K562 (cell line): ENCODE data around the gene GLB1L2. TPM values are rescaled to one million over a fixed set of nuclear protein-coding genes. Genes with fewer than 3 reads are reported as not detected.

Source experiments
- ATAC-seq: fragments of 200-7000 bp; cut with Tn5 transposase; 3 replicates; pipeline ENCODE4 v1.9.1; 2020; ENCODE audit warnings: moderate library complexity
- BruUV-seq: library from RNA; stranded (reverse); fragments of 400-500 nt; replicated peaks from 2 replicates; lab custom pipeline; 2021; lab: Mats Ljungman, UMichigan
- CTCF ChIA-PET: fragments of 300-600 bp; formaldehyde crosslinking; extraction: SDS; loops from one replicate; lab custom pipeline; 2021; ENCODE audit warnings: low intra/inter-chr PET ratio; lab: Yijun Ruan, JAX
- POLR2A ChIA-PET: fragments of 300-600, 350-650 bp; sonication (Branson Sonifier 250); formaldehyde crosslinking; extraction: SDS; loops from one replicate; lab custom pipeline; 2021; ENCODE audit warnings: antibody characterized with exemption, inconsistent platforms; lab: Yijun Ruan, JAX
- DNase-seq, 4 experiments: peaks; one replicate each; pipeline versions ENCODE4 v3.0.0 to v3.0.0-alpha.2; 2011 to 2018; ENCODE audit warnings: low spot score in 3 of 4, mixed read lengths in 3 of 4; ENCODE audit errors: extremely low read depth in 1 of 4
- FAIRE-seq: peaks from 2 replicates; lab custom pipeline; 2011; peaks lifted over from hg19 to GRCh38; lab: Jason Lieb, UNC
- H2AFZ ChIP-seq: 2 replicates; pipeline ENCODE4 v1.6.0; 2011; ENCODE audit warnings: low read depth, low read length, control low read depth, inconsistent platforms
- H3K27ac ChIP-seq: fragments of 200-600 bp; 3 replicates; pipeline ENCODE4 v1.8.0; 2011; ENCODE audit warnings: low read depth, mild to moderate bottlenecking, control low read depth, inconsistent platforms, low read length, moderate library complexity, mixed read lengths; ENCODE audit errors: extremely low read depth
- H3K27me3 ChIP-seq, 2 experiments: fragments of 300-600 bp in 1 of 2; 2 replicates in 1 of 2; 3 replicates in 1 of 2; pipeline versions ENCODE4 v1.6.0 to v1.8.0; 2011; ENCODE audit warnings: inconsistent platforms in 2 of 2, low read length in 2 of 2, mild to moderate bottlenecking in 1 of 2, mixed read lengths in 1 of 2, moderate library complexity in 1 of 2; ENCODE audit not compliant: control insufficient read depth in 2 of 2, insufficient read depth in 2 of 2
- H3K36me3 ChIP-seq: fragments of 300-600 bp; 3 replicates; pipeline ENCODE4 v1.8.0; 2011; ENCODE audit warnings: mild to moderate bottlenecking, low read length, inconsistent platforms; ENCODE audit not compliant: control insufficient read depth, insufficient read depth
- H3K4me1 ChIP-seq, 2 experiments: fragments of 200-600 bp in 1 of 2; replicated peaks in 1 of 2; 2 replicates in 1 of 2; 3 replicates in 1 of 2; pipeline versions ENCODE4 v1.5.1 to v1.8.0; 2011; ENCODE audit warnings: inconsistent platforms in 2 of 2, low read length in 2 of 2, mild to moderate bottlenecking in 1 of 2, mixed read lengths in 1 of 2, moderate library complexity in 1 of 2; ENCODE audit not compliant: control insufficient read depth in 2 of 2, insufficient read depth in 2 of 2
- H3K4me2 ChIP-seq: 2 replicates; pipeline ENCODE4 v1.6.1; 2011; ENCODE audit warnings: low read length, control low read depth, inconsistent platforms, mixed read lengths; ENCODE audit not compliant: insufficient read depth
- H3K4me3 ChIP-seq: fragments of 200-600 bp; sonication (generic), shearing (Covaris generic); 2 replicates; pipeline ENCODE4 v1.5.1; 2016; ENCODE audit warnings: control low read depth, inconsistent platforms
- H3K79me2 ChIP-seq: fragments of 200-600 bp; 3 replicates; pipeline ENCODE4 v1.8.0; 2011; ENCODE audit warnings: low read length, inconsistent platforms; ENCODE audit not compliant: control insufficient read depth, insufficient read depth
- H3K9ac ChIP-seq, 2 experiments: 2 replicates each; pipeline versions ENCODE4 v1.6.0 to v1.6.1; 2011; ENCODE audit warnings: low read depth in 2 of 2, low read length in 2 of 2, control low read depth in 1 of 2, inconsistent platforms in 1 of 2, mild to moderate bottlenecking in 1 of 2, mixed read lengths in 1 of 2; ENCODE audit not compliant: insufficient read depth in 1 of 2
- H3K9me1 ChIP-seq: one replicate; pipeline ENCODE4 v1.6.0; 2011; ENCODE audit warnings: inconsistent platforms, mild to moderate bottlenecking, low read length, moderate library complexity; ENCODE audit not compliant: control insufficient read depth, insufficient read depth
- H3K9me3 ChIP-seq: replicated peaks from 2 replicates; pipeline ENCODE4 v1.5.1; 2011; ENCODE audit warnings: low read depth, low read length, inconsistent platforms; ENCODE audit not compliant: control insufficient read depth, insufficient read depth
- H4K20me1 ChIP-seq: replicated peaks from 2 replicates; pipeline ENCODE4 v1.6.1; 2011; ENCODE audit warnings: low read length, inconsistent platforms, mixed read lengths; ENCODE audit not compliant: control insufficient read depth, insufficient read depth
- E2F6 ChIP-seq, 2 experiments: IDR thresholded peaks; 2 replicates each; pipeline ENCODE4 v1.6.1; 2011; ENCODE audit warnings: borderline replicate concordance in 1 of 2, control low read depth in 1 of 2, low read depth in 1 of 2, low read length in 1 of 2, mild to moderate bottlenecking in 1 of 2, mixed read lengths in 1 of 2, moderate library complexity in 1 of 2; ENCODE audit not compliant: insufficient read depth in 1 of 2, insufficient read length in 1 of 2, poor library complexity in 1 of 2, severe bottlenecking in 1 of 2; ENCODE audit errors: extremely low read depth in 1 of 2
- ETS1 ChIP-seq: conservative IDR thresholded peaks from 2 replicates; pipeline ENCODE4 v1.6.1; 2011; ENCODE audit warnings: low read depth, mild to moderate bottlenecking, low read length; ENCODE audit not compliant: control insufficient read depth
- L3MBTL2 ChIP-seq: fragments of 450-650 bp; IDR thresholded peaks from 2 replicates; pipeline ENCODE4 v1.6.1; 2016; ENCODE audit warnings: mild to moderate bottlenecking, moderate library complexity
- TFAP4 ChIP-seq: sonication (generic); formaldehyde crosslinking; IDR thresholded peaks from 2 replicates; pipeline ENCODE4 v1.8.0; 2022; ENCODE audit warnings: missing genetic modification reagents, mild to moderate bottlenecking, moderate library complexity, borderline replicate concordance
- ZFP36 ChIP-seq: fragments of 150-350 bp; IDR thresholded peaks from 2 replicates; pipeline ENCODE4 v1.6.1; 2018; ENCODE audit warnings: low read length, low read depth; ENCODE audit not compliant: partially characterized antibody
- WGBS: fragments of 100-300 bp; shearing (Covaris generic); methylation state at CpG from one replicate; pipeline ENCODE4 v1.1.6; 2016; ENCODE audit warnings: low coverage, mixed read lengths; ENCODE audit not compliant: insufficient coverage; ENCODE audit errors: missing lambda C conversion rate; 5-methylcytosine and 5-hydroxymethylcytosine counted together
- in situ Hi-C: fragments of 300-500 bp; cut with MboI; formaldehyde crosslinking; loops from 4 replicates; pipeline ENCODE4 v1.15.0; 2018; ENCODE audit warnings: inconsistent platforms, mixed read lengths
- intact Hi-C: fragments of 100-400 bp; cut with micrococcal nuclease; formaldehyde crosslinking; loops from 2 replicates; pipeline ENCODE4 v1.14.2; 2022
- polyA plus RNA-seq, 8 experiments: library from polyadenylated mRNA; depleted of rRNA in 4 of 8; stranded (reverse) in 5 of 8; unstranded in 3 of 8; fragments of >200 nt; fragmentation: Nextera tagmentation in 2 of 8; fragmentation: Illumina TruSeq in 1 of 8; extraction: Ambion mirVana in 2 of 8; extraction: Trizol in 1 of 8; gene quantifications; 2 replicates each; pipeline versions ENCODE4 v1.2.1 to v1.2.3, GENCODE V29; 2011 to 2014; ENCODE audit warnings: inconsistent platforms in 1 of 8, missing spikeins in 1 of 8
- total RNA-seq, 7 experiments: library from RNA; depleted of rRNA in 6 of 7; stranded (reverse); fragments of >200 nt in 6 of 7; fragmentation: Illumina TruSeq in 2 of 7; extraction: Trizol in 2 of 7; gene quantifications; 2 replicates each; pipeline versions ENCODE4 v1.2.1 to v1.2.3, GENCODE V29; 2011 to 2021; ENCODE audit warnings: low replicate concordance in 1 of 7

Gene GLB1L2
- total and polyA plus RNA-seq, 9 of the 15 experiments (the other 6 are each of a cell fraction or from before 2014, with no cell fraction given): 0.84 to 21.4 (median 13.8) TPM

- Histone ChIP-seq H3K4me3 (no peak overlapping the region), H3K27me3 (peaks cover 16 to 36% of the 10 kb centered on the region in 2 experiments), H3K27ac (peak overlapping the region; percentile 22; the same call in 2 of the 3 replicates), H4K20me1 (no peaks in the 10 kb centered on the region; the same call in 1 of the 2 replicates), H3K9me1 (no peaks in the 10 kb centered on the region), H2AFZ (peak overlapping the region; percentile 64), H3K4me2 (peak overlapping the region; percentile 37; the same call in 1 of the 2 replicates), H3K36me3 (no peaks in the 10 kb centered on the region), H3K79me2 (no peaks in the 10 kb centered on the region), H3K4me1 (peaks cover 5 to 11% of the 10 kb centered on the region in 2 experiments; a peak in 3 of 5 replicates), H3K9me3 (no peaks in the 10 kb centered on the region), H3K9ac (peak overlapping the region in 1 of 2 experiments; percentile 41; a peak in 2 of 4 replicates)
- intact Hi-C loops (no loop called here), in situ Hi-C loops (no loop called here)
- FAIRE-seq (no peak), DNase-seq (peak; percentile 21 to 37 (median 31)), ATAC-seq (peak; percentile 75)
- TF ChIP-seq ZFP36: no peak
- TF ChIP-seq ETS1: no peak
- peak; percentile 23; the same call in 1 of the 2 replicates for TF ChIP-seq TFAP4 (CRISPR knock-in tag)
- 0 out of 2 replicates have a peak, but pooled peaks have one; percentile 37 for TF ChIP-seq L3MBTL2
- TF ChIP-seq E2F6 (IDR thresholded peaks at IDR 0.05; ENCODE audit: borderline replicate concordance in 1 of 2, extremely low read depth in 1 of 2, insufficient read depth in 1 of 2, insufficient read length in 1 of 2, low read depth in 1 of 2, low read length in 1 of 2, poor library complexity in 1 of 2, severe bottlenecking in 1 of 2): peak; percentile 25 to 72
- 30% methylated on average over 12 of the region's 12 CpGs for WGBS
- no TSS peak for BruUV-seq
- ChIA-PET POLR2A (interaction anchor here (0.7 kb wide), 1 partner anchor 445 kb away, joined by 4 read pairs; no protein-coding TSS in a partner anchor), CTCF (no interaction called here)
Observed at GRCh38 chr11:134289789-134290188, 42.0 kb upstream of the GLB1L2 start.
